C1 segment of cervical spinal cord (tissue), 14 donors: ENCODE measurements around the gene FMNL2.
A peak's percentile ranks its signal among the peaks of the same experiment; 100 is the strongest.
"Not testable (repeated sequence)": the region's sequence is repeated elsewhere in the genome, so short reads cannot be mapped to it uniquely, and the experiment has no call there.

Source experiments
- DNase-seq, 14 donors: peaks; one replicate each; lab custom pipeline; 2025; lab: John Stamatoyannopoulos, UW

FMNL2 gene

GRCh38 chr2:152468899-152469692, 134.1 kb downstream of the FMNL2 start:
- peak in 7 of 14 donors; percentile 29 to 68 (median 48) for DNase-seq

GRCh38 chr2:152470861-152471854, 136.2 kb downstream of the FMNL2 start:
- no peak for DNase-seq

GRCh38 chr2:152472481-152472887, 137.5 kb downstream of the FMNL2 start:
- no peak for DNase-seq

- no peak for DNase-seq
These were observed 138.3 kb downstream of the FMNL2 start for GRCh38 chr2:152473151-152473857.

- DNase-seq = not testable (repeated sequence)
These were observed 139.5 kb downstream of the FMNL2 start for GRCh38 chr2:152474523-152474922.

- no peak for DNase-seq
These were observed 141.0 kb downstream of the FMNL2 start for GRCh38 chr2:152475982-152476381.

GRCh38 chr2:152477347-152478092, 142.5 kb downstream of the FMNL2 start:
- DNase-seq = no peak

- DNase-seq = no peak
These were observed 144.3 kb downstream of the FMNL2 start for GRCh38 chr2:152479282-152479681.

- no peak for DNase-seq
These were observed 145.9 kb downstream of the FMNL2 start for GRCh38 chr2:152480821-152481399.

GRCh38 chr2:152481881-152482583, 147.1 kb downstream of the FMNL2 start:
- no peak for DNase-seq

GRCh38 chr2:152483276-152484063, 148.5 kb downstream of the FMNL2 start:
- DNase-seq = no peak

- peak in 1 of 14 donors; percentile 19 for DNase-seq
These were observed 151.2 kb downstream of the FMNL2 start for GRCh38 chr2:152485954-152486736.

- no peak for DNase-seq
These were observed 151.9 kb downstream of the FMNL2 start for GRCh38 chr2:152486737-152487400.

GRCh38 chr2:152488075-152488474, 153.1 kb downstream of the FMNL2 start:
- no peak for DNase-seq

- DNase-seq = no peak
These were observed 154.4 kb downstream of the FMNL2 start for GRCh38 chr2:152489364-152489763.

- DNase-seq = peak in 10 of 14 donors; percentile 29 to 69 (median 56)
These were observed 155.9 kb downstream of the FMNL2 start for GRCh38 chr2:152490686-152491455.

GRCh38 chr2:152492131-152492530, 157.2 kb downstream of the FMNL2 start:
- no peak for DNase-seq
